ENCODE data around the gene GCNT1.

- no peak for TF ChIP-seq CTCF (conservative IDR thresholded peaks at IDR 0.05; ENCODE audit: low read depth, low read length)
- no peak for TF ChIP-seq FOS (IDR thresholded peaks at IDR 0.05; ENCODE audit: low read depth, low read length)
- TF ChIP-seq RAD21 (IDR thresholded peaks at IDR 0.05; ENCODE audit: low read length), result no peak
- TF ChIP-seq USF2 (IDR thresholded peaks at IDR 0.05; ENCODE audit: low read depth, low read length), result no peak
- TF ChIP-seq SMC3 (IDR thresholded peaks at IDR 0.05; ENCODE audit: low read depth, low read length), result no peak
- TF ChIP-seq POLR2A (IDR thresholded peaks at IDR 0.05; ENCODE audit: low read depth, low read length), result no peak
- no peak for TF ChIP-seq RFX5 (IDR thresholded peaks at IDR 0.05; ENCODE audit: low read depth, low read length)
These were observed 57.4 kb downstream of the GCNT1 start for GRCh38 chr9:76516350-76516749.
